Stimulated activated CD4-positive, alpha-beta T cell treated with anti-CD3 and anti-CD28 coated beads, TNF-alpha, amount 100 ng/mL, for 24 hours (primary cell): ENCODE results near the gene COLEC12.
A peak's percentile ranks its signal among the peaks of the same experiment; 100 is the strongest.

ENCODE experiments used
- DNase-seq, 3 experiments: peaks; one replicate each; pipeline ENCODE4 v3.0.0-alpha.2; 2020; ENCODE audit warnings: low read depth in 3 of 3

COLEC12 gene

DNA sequence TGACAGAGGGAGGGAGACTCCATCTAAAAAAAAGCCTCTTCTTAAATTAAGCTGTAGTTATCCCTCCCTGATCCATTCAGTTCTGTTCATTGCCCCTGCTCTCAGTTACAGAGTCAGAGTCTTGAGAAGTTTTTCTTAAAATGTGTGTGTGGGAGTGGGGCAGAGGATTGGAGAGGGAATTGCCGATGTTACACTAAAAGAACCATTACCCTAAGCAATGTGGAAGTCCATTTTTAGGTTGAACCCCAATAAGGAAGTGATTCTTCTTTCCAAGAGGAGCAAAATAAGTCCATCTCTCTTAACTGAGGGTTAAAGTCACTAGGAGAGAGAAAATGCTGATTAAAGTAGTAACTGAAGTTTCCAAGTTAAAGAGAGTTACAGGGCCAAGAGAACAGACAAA is 211.5 kb downstream of the COLEC12 start:
- DNase-seq, result no peak

DNA sequence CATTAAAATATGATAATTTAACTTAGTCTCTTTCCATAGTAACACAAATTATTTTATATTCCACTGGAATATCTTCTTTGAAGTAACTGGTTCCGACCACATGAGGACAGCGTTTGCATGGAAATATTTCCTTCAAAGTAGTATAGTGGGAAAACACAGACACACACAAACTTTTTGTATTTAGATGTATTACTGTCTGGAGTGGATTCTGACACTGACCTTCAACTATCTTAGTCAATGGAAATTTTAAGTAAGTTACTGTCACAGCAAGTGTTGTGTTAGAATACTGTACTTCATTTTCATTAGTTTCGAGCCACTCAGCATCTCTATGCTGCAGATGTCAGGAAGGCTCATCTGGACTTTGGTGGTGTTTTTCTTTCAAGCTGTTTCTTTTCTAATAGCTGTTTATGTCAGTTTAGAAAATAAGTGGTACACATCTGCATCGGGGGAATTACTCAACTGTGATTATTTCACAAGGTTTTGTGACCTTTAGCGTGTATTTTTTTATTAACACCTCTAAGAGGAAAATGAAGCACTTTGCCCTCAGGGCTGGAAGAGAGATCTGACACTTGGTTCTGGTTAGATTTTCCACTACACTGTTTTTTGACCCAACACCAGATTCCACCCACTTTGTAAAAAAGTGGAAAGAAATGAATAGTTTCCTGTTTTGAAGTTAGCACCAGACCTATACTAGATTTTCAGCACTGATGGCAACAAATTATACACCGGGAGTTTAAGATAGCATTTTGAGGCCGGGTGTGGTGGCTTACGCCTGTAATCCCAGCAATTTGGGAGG is 213.8 kb downstream of the COLEC12 start:
- DNase-seq, result no peak

DNA sequence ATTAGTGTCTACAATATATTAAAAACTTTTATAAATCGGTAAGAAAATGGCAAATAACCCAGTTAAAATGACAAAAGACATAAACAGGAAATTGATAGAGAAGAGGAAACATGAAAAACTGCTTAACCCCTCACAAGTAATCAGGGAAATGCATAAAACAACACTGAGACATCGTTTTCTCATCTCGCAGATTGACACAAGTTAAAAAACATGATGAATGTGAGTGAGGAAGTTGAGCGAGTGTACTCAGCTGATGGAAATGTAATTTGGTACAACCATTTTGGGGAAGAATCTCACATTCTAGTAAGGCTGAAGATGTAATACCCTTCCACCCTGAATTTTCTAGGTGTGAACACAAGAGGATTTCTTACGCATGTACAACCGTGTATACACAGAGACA is 214.7 kb downstream of the COLEC12 start:
- no peak for DNase-seq

DNA sequence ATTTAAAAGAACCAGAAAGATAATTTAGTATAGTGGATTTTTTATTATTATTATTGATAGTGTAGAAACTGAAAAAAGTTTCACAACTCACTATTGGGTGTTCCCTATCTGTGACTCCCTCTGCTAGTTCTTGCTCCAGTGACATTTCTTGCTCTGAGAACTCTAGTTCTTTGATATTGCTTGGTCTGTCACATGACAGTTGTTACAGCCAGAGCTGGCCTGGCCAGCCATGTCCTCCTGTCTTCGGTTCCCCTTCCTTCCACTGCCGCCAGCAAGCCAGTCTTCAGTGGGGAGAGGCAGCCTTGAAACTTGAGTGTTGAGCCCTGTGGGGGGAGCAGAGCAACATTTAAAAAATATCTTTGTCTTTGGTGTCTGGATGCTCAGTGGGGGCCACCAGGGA is 225.0 kb downstream of the COLEC12 start:
- no peak for DNase-seq

DNA sequence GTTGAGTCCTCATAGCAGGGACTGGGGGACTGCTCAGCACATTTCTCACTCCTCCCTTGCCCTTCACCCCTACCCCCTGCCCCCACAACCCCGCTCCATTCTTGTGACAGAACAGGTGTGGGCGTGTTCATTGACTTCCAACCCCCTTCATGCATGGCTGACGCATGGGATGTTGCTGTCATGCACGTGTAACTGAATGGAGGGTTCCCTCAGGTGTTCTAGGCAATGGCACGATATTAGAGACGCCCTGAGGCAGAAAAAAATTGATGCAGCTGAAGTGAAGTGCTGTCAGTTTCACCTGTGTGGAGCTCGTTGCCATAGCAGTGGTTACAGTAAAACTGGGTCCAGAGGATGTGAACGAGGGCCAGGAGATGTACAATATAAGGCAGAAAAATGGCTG is 226.2 kb downstream of the COLEC12 start:
- no peak for DNase-seq

DNA sequence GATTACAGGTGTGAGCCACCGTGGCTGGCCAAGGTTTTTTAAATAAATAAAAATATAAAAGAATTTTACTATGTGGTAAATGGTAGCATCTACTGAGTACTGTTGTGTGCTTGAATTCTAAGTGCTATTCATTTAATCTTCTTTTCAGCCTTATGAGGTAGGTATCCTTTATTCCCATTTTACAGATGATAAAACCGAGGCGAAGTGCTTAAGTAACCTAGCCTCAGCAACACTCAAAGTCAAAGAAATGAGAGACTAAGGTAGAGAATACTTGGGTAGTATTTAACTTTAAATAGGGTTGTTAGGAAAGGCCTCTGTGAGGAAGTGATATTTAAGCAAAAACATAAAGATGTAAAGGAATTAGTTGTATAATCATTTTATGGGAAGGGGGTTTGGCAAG is 227.0 kb downstream of the COLEC12 start:
- DNase-seq, result no peak

DNA sequence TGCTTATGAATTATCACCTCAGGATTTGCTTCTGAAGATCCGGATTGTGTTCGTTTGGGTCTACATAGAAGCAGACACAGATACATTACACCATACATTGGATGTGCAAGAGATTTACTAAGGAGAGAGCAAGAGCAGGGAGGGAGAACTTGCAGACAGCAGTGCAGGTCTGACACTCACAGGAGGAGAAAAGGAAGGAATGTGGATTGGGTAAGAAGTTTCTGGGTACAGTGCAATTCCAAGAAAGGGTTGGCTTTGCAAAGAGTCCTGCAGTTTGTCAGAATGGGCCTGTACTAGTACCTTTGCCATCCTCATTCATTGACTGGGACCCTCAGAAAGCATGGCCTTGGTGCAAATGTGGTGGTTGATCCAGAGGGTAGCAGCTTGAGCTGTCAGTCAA is 227.9 kb downstream of the COLEC12 start:
- no peak for DNase-seq

DNA sequence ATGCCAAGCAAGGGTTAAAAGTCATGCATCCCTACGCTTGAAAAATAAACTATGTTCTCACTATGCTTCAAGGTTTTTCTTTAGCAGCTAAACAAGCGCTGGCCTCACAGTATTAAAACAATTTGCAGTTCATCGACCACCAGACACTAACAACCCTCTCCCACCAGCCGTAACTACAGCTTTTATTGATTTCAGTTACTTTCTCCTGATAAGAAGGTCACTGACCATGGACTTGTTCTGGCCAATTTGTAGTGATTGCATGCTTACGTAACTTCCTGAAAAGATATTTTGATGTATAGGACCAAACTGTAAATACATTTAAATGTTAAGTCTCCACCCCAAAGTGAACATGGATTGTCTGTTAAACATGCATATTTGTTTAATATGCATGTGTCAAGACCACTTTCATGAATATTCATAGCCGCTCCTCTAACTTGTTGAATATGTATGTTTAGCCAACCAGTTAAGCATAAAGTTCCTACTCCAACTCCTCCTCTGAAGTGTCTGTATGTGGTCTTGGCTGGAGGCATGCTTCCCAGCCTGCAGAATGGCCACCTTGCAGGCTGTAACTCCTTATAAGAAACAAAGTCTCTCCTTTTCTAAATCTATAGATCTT is 230.9 kb downstream of the COLEC12 start:
- no peak for DNase-seq

DNA sequence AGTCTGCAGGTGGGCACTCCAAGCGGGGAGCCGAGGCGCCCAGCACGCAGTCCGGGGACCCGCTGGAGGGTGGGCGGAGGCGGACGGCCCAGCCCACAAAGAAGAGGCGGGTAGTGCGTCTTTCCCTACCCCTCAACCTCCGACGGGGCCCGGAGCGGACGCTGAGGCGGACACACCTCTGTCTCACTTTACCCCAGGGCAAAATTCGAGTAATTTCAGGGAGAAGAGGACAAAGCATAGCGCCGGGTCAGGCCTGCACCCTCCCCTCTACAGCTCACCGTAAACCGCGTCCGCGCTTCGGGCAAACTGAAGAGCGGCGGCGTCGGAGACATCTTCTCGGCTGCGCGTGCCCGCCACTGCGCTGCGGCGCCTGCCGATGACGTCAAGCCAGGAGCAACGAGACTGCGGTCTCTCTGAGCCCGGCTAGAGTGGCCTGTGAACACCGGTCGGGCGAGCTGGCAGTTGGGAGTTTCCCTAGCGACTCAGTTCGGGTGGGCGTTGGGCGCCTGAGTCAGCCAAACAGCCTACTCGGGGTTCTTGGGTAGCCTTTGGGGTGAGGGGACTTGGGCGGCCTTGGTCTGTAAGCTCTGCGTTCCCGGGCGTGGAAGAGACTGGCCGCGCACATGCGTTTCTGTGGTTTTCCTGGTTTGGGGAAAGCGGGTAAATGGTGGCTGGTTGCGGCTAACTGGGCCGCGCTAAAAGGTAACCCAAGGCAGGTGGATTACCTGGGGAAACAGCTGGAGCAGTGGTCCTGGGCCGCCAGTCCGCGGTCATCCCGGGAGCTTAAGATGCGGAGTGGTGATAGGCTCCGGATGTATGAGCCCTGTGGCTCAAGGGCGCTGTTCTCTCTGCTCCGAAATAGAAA is 232.6 kb downstream of the COLEC12 start, which contains the start of gene THOC1:
THOC1 (minus strand) TSS at position 360 of the 865 bp plus-strand sequence; CDS start at position 332, 28 bp downstream.
- peak; percentile 95 to 96 (median 96) for DNase-seq

DNA sequence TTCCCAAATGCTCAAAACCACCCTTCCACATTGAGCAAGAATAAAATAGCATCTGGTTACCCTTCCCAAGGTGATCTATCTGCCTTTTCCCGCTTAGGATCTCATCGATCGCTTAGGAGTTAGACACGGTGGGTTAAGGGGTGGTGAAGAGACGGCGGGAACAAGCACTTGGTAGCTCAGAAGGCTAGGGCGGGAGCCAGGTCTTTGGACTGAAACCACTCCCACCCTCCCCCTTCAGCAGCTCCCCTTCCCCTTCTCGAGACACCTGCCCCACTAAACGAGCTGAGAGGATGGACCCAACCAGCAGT is 233.2 kb downstream of the COLEC12 start:
- no peak for DNase-seq
